SK-N-MC (cell line): ENCODE measurements around the gene AGRP.

ENCODE experiments used
- EZH2 ChIP-seq: fragments of 200-600 bp; sonication (generic); IDR thresholded peaks from one replicate; pipeline ENCODE4 v1.6.1; 2017; ENCODE audit warnings: antibody characterized with exemption
- FOXP2 ChIP-seq: optimal IDR thresholded peaks from 2 replicates; pipeline ENCODE3; 2011; ENCODE audit warnings: mild to moderate bottlenecking, moderate library complexity; ENCODE audit not compliant: insufficient read depth; ENCODE audit errors: extremely low read length, control extremely low read depth
- POLR2AphosphoS5 ChIP-seq: IDR thresholded peaks from 2 replicates; pipeline ENCODE4 v1.6.1; 2012; ENCODE audit warnings: mild to moderate bottlenecking, low read depth, low read length, borderline replicate concordance

DNA sequence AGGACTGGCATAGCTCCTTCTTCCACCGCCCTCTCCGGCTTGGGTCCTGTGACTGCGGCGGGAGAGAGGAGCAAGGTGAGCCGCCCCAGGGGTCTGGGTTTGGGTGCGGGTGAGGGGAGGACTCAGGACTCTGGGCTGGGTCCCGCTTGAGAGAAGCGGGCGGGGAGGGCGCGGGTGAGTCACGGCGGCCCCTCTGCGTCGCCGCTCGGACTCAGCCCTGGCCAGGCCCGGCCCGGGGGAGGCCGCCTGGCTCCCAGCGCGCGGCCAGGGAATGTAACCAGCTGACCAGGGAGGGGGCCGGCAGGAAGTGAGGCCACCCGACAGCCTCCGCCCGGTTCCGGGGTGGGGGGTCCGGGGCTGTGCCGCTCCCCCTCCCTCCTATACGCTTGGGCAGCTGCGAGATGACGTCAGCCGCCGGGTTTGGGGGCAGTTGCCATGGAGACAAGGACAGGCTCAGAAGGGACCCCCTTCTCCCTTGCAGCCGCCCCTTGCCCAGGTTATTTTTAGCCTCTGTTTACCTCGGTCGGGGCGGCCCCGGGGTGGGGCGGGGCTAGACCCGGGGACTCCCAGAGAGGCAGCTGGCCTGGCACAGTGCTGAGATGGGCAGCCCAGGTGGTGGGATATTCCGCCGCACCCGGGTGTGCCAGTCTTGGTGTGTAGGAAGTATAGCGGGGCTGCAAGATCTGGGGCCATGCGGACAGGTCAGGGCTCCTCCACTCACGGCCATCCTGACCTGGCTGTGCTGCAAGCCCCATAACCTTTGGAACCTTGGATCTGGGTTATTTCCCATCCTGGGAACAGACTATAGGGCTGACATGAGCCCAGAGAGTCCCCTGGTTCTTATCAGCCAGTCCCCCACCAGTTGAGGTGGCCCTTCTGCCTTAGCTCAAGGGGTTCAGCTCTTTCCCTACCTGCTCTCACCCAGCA lies 46.9 kb upstream of the AGRP start:
- TF ChIP-seq EZH2 (no peak), POLR2AphosphoS5 (no peak), FOXP2 (no peak)
